DMS 273 (cell line): Measurements from ENCODE around the gene CLEC18B.
A peak's percentile ranks its signal among the peaks of the same experiment; 100 is the strongest.
"Not testable (repeated sequence)": the region's sequence is repeated elsewhere in the genome, so short reads cannot be mapped to it uniquely, and the experiment has no call there.

Experiments
- DNase-seq: peaks from one replicate; lab custom pipeline; 2025; ENCODE audit not compliant: unreplicated experiment; lab: John Stamatoyannopoulos, UW

Gene CLEC18B

DNA sequence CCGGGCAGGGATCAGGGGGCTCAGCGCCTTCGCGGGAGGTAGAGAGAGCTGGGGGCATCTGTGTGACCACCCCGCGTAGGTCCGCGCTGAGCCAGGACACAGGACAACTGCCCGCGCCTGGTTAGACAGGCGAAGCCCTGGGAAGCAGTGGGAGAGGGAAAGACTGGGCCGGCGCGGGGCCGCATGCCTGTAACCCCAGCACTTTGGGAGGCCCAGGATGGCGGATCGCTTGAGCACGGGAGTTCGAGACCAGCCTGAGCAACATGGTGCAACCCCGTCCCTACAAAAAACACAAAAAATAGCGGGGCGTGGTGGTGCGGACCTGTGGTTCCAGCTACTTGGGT lies 13.9 kb downstream of the CLEC18B start:
- not testable (repeated sequence) for DNase-seq

DNA sequence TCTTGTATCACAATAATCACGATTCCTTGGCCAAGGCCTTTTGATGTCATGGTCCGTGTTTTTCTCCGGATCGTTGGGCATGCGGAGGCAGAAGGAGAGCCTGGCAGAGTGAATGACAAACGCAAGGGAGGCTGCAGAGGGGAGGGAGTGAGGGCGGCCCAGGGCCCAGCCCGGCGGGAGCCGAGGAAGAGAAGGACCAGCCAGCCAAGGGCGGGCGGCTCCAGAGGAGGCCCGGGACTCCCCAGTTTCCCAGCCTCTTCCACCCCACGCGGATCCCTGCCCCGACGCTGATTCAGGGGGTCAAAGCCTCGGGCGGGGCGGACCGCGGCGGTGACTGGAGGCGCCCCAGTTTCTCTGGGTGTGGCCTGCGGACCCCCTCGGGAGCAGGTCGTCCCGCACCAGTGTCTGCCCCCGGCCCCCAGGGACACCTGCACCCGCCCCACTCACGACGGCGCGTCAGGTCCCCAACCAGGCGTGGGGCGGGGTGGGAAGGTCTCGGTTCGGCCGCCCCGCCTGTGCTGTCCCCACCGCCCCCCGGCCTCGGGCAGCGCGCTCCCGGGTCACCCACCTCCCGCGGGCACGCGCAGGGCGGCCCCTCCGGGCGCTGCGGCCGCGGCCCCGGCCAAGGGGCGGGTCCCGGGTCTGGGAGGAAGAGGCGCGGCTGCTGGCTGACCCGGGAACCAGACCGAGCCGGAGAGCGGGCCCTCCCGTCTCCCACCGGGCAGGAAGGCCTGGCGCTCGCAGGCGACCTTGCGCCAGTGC lies 14.5 kb downstream of the CLEC18B start:
- DNase-seq = not testable (repeated sequence)

DNA sequence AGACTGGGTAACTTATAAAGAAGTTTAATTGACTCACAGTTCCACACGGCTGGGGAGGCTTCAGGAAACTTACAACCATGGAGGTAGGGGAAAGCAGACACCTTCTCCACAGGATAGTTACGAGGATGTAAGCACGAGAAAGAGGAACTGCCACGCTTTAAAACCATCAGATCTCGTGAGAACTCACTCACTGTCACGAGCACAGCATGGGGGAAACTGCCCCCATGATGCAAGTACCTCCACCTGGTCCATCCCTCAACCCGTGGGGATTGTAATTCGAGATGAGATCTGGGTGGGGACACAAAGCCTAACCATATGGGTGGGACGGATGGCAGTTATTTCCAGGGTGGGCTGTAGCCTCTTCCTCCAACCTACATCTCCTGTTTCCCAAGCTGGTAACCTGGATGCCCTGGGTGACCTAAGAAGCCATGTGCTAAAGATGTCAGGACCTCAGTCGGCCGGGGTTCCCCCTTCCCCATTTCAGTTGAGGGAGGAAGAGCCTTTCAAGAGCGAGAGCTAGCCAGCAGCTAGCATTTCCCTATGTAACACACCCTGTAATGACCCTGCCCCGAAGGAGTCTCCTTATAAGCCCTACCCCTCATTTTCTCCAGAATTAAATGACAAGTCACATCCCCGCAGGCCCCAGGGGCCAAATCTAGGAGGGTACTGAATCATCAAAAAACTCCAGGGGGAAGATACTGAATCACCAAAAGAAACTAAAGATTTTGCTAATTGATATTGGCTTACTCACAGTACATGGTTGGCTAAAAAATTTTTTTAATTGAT lies 16.9 kb downstream of the CLEC18B start:
- DNase-seq = not testable (repeated sequence)

DNA sequence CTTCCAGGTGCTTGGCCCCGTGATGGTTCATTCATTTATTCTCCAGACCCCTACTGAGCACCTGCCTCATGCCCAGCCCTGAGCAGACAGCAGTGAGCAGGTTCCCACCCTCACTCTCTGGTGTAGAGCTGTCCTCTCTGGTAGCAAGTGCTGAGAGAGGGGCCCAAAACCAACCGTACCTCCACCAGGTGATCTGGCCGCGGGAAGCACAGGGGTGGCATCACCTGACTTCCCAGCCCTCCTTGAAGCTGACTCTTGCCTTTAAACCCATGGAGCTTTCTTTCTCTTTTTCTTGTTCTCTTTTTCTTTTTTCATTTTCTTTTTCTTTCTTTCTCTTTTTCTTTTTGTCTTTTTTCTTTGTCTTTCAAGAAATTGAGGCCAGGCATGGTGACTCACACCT lies 21.0 kb downstream of the CLEC18B start:
- DNase-seq = not testable (repeated sequence)

DNA sequence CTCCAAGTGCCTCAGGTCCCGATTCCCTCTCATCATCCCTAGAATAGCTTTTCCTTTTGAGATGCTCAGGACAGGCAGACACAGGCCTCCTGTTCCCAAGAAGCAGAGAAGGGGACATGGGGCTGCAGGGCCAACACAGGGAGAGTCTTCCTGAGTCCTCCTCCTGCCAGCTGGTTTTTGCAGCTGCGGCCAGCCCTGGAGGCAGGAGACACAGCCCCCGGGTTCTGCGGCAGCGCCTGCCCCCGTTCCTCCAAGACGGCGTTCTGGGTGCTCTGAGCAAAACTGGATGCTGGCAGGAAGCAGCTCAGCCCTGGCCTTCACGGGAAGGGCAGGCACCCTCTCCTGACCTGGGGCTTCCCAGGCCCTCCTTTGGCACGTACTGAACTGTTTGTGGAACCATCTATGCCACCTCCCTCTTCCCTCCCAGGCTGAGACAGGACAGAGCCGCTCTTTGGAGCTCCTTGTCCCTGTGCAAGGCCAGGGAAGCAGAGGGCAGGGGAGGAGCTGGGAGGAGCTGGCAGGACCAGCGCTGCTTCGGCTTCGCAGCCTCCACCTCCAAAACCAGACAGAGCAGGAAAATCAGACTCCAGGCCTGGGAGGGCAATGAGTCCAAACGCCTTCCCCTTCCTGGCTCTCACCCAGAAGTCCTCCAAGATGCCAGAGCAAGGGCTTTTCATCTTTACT lies 22.9 kb downstream of the CLEC18B start:
- not testable (repeated sequence) for DNase-seq

DNA sequence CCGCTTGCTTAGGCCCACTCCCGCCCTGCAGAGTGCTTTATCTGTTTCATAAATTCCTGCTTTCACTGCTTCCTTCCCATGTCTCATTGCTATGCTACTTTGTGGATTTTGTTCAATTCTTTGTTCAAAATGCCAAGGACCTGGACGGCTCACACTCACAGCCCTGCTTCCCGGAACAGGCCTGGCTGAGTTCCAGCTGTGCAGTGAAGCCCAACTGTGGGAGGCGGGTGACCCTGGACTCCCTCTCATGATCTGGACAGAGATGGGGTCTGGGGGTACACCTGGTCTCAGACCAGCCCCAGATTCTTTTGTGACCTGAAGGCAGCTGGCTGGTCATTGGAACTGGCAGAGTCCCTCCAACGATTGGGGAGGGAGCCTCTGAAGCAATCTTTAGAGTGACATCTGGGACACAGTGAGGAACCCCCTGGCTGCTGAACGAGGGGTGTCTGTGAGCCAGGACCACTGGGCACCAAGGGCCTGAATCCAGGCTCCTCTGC lies 24.7 kb downstream of the CLEC18B start:
- DNase-seq = not testable (repeated sequence)

DNA sequence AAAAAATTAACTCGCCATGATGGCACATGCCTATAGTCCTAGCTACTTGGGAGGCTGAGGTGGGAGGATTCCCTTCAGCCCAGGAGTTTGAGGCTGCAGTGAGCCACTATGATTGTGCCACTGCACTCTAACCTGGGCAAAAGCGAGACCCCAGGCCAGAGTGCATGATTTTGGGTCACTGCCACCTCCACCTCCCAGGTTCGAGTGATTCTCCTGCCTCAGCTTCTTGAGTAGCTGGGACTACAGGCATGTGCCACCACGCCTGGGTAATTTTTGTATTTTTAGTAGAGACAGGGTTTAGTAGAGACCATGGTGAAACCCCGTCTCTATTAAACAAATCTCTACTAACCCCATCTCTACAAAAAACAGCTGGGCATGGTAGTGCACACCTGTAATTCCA lies 26.7 kb downstream of the CLEC18B start:
- DNase-seq = not testable (repeated sequence)

DNA sequence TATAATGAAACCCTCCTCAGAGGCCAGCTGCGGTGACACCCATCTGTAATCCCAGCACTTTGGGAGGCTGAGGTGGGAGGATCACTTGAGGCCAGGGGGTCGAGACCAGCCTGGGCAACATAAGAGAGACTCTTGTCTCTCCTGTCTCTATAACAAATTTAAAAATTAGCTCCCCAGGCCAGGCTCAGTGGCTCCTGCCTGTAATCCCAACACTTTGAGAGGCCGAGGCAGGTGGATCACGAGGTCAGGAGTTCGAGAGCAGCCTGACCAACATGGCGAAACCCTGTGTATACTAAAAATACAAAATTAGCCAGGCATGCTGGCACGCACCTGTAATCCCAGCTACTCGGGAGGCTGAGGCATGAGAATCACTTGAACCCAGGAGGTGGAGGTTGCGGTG lies 27.1 kb downstream of the CLEC18B start:
- not testable (repeated sequence) for DNase-seq

DNA sequence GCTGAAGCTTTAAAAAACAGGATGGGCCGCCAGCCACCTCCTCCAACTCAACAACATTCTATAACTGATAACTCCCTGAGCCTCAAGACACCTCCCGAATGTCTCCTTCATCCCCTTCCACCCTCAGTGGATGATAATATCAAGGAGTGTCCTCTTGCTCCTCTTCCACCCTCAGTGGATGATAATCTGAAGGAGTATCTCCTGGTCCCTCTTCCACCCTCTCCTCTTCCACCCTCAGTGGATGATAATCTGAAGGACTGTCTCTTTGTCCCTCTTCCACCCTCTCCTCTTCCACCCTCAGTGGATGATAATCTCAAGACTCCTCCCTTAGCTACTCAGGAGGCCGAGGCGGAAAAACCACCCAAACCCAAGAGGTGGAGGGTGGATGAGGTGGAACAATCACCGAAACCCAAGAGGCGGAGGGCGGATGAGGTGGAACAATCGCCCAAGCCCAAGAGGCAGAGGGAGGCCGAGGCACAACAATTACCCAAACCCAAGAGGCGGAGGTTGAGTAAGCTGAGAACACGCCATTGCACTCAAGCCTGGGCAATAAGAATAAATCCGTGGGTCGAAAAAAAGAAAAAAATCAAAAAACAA lies 29.7 kb downstream of the CLEC18B start:
- not testable (repeated sequence) for DNase-seq

DNA sequence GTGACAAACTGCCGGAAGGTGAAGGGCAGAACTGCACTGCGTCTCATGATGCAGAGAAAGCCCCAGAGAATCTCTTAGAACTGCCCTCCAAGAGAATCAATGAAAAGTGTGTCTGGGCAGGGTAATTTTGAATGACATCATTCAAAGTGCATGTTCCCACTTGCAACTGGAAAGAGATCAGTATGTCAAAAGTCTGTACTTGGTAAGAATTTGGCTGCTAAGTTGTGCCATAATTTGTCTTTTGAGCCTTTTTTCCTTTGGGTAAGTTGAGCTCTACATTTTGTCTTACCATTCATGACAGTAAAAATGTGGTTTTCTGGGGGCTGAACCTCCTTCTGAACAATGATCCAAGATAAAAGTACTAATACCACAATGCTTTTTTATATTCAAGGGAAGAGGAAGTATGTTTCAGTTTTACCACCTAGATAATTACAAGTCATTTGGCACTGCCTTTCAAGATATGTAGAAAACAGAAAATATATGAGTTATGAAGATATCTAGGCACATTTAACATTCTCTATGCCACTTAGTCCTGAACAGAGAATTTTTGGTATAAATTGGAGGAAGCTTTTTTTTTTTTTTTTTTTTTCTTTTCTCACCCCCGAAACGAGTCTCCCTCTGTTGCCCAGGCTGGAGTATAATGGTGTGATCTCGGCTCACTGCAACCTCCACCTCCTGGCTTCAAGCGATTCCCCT lies 38.8 kb downstream of the CLEC18B start:
- DNase-seq = not testable (repeated sequence)

DNA sequence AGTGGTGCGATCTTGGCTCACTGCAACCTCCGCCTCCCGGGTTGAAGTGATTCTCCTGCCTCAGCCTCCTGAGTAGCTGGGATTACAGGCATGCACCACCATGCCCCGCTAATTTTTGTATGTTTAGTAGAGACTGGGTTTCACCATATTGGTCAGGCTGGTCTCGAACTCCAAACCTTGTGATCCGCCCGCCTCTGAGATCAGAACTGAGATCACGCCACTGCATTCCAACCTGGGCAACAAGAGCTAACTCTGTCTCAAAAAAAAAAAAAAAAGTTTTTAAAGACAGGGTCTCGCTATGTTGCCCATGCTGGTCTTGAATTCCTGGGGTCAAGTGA lies 47.5 kb downstream of the CLEC18B start:
- DNase-seq = not testable (repeated sequence)

DNA sequence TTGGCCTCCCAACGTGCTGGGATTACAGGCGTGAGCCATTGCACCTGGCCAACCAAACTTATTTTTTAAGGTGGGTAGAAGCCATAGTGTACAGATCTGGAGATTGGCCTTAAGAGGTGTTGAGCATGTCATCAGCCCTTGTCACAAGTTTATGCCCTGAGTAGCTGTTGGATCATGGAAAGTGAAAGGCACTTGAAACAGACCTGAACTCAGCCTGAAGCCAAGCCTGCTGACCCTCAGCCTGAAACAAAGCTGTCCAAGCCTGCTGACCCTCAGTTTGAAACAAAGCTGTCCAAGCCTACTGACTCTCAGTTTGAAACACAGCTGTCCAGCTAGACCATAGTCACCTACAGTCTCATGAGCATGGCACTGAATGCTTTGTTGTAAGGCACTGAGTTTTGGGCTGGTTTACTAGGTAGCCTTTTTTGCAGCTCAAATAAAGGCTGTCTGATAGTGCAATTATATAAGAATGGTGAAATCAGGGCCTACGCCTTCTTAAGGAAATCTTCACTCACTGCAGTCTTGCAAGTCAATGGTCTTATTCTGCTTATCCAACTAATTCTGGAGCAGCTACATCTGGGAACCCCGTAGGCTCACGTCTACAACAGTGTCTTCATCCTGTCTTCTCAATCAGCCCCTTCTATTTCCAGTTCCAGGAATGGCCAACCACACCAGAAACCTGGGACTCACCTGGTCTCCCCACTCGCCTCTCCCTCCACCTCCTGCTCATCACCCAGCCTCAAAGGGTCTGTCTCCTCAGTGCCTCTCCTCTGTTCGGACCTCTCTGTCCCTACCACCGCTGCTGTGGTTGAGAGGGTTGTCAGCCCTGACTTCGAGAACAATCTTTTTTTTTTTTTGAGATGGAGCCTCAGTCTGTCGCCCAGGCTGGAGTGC lies 48.1 kb downstream of the CLEC18B start:
- DNase-seq = no peak

DNA sequence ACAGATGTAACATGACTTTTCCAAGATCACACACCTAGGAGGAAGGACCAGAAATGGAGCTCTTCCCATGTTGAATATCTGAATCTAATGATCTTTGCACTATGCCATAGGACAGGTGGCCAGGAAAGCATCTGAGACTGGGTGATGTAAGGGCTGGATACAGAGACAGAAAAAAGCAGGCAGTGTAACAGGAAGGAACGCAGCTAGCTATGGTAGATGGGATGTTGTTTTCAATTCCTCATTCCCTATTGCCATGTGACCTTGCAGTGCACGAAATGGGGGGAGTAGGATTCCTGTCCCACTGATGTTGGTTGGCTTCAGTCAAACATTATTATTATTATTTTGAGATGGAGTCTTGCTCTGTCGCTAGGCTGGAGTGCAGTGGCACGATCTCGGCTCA lies 48.9 kb downstream of the CLEC18B start:
- DNase-seq = no peak

DNA sequence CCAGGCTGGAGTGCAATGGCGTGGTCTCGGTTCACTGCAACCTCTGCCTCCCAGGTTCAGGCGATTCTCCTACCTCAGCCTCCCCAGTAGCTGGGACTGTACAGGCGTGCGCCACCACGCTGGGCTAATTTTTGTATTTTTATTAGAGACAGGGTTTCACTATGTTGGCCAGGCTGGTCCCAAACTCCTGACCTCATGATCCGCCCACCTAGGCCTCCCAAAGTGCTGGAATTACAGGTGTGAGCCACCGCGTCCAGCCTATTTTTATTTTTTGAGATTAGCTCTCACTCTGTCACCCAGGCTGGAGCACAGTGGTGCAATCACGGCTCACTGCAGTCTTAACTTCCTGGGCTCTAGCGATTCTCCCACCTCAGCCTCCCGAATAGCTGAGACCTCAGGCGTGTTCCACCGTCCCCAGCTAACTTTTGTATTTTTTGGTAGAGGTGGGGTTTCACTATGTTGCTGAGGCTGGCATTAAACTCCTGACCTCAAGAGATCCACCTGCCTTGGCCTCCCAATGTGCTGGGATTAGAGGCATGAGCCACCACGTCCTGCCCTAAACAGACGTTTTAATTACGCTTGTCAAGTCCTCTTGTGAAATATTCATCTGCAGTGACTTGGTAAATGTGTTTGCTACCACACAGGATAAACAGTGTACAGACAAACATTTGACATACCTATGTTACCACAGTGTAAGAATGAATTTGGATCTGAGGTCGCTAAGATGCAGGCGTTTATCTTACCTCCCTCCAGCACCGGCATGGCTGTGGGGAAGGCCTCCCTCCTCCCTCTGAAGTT lies 50.7 kb downstream of the CLEC18B start:
- not testable (repeated sequence) for DNase-seq

DNA sequence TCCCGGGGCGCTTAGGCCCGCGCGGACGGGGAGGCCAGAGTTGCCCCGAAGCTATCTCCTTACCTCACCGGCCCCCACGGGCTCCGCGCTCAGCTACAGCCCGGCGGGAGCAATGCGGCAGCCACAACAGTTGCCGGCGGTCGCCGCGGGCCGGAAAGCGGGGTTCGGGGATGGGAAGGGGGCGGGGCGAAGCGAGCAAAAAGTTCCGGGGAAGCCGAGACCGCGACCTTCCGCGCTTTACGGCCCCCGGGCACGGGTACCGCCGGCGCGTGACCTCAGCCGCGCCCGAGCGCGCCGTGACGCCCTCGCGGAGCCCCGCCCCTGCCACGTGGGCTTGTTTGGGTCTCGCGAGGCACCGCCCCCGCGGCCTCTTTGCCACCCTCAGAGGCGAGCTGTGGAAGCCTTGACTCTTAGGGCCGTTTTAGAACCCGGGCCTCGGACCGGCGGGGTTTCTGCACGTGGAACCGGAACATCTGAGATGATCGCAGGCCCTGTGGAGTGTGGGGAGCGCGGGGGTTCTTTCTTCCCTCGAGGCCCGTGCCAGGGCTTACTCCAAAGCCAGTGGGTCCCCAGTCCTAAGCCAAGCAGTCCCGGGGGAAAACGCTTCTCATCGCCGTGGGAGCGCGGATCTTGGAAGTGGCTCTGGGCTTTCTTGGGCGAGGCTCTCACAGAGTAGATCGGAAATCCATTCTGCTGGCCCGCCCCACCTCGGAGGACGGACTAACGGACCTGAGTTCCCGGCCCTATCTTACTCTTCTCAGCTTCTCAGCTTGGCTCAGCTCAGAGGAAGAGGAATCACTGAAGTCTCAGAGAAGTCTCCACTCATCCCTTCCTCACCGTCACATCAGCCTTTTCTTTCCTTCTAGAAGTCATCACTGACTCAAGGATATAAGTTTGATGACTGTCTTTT lies 53.0 kb downstream of the CLEC18B start:
- DNase-seq = peak; percentile 98

DNA sequence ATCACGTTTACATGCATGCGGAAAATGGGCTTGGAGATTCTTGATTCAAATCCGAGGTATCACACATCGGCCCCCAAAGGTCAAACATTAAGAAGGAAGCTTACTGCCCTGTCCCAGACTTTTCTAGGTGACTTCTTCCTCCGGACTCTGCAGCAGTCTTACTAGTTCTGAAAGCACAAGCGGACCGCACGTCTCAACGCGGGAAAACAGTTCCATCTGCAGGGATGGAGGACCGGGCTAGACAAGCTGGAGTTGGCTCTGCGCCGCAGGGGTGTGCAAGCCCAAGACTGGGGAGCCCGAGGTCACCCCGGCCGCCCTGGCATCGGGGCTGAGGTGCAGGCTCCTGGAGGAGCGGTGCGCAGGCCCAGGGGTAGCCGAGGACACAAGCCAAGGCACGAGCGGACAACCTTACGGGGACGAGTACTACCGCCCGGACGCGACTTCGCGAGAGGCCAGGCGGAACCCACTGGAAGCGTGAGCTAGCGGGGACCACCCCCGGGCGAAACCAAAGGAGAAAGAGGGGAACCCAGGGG lies 53.7 kb downstream of the CLEC18B start:
- DNase-seq = peak; percentile 68
